ENCODE data around the gene PRSS56.

GRCh38 chr2:232493701-232494474 is 26.3 kb upstream of the PRSS56 start:
- TF ChIP-seq EP300 (IDR thresholded peaks at IDR 0.05; ENCODE audit: borderline replicate concordance) (no peak), REST (IDR thresholded peaks at IDR 0.05; ENCODE audit: low read depth) (no peak), ZBTB7A (IDR thresholded peaks at IDR 0.05; ENCODE audit: low read depth) (no peak), TCF12 (IDR thresholded peaks at IDR 0.05; ENCODE audit: low read depth) (no peak), TEAD4 (IDR thresholded peaks at IDR 0.05) (no peak), TAF1 (IDR thresholded peaks at IDR 0.05; ENCODE audit: low read depth) (no peak), FOXM1 (IDR thresholded peaks at IDR 0.05; ENCODE audit: borderline replicate concordance, low read depth) (no peak), YY1 (IDR thresholded peaks at IDR 0.05; ENCODE audit: low read depth) (no peak), CEBPB (IDR thresholded peaks at IDR 0.05) (no peak), NFIC (IDR thresholded peaks at IDR 0.05) (no peak), EGR1 (IDR thresholded peaks at IDR 0.05) (no peak)
- TF ChIP-seq, protein P1, sequence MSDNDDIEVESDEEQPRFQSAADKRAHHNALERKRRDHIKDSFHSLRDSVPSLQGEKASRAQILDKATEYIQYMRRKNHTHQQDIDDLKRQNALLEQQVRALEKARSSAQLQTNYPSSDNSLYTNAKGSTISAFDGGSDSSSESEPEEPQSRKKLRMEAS (IDR thresholded peaks at IDR 0.05), result no peak
- TF ChIP-seq, protein P2, sequence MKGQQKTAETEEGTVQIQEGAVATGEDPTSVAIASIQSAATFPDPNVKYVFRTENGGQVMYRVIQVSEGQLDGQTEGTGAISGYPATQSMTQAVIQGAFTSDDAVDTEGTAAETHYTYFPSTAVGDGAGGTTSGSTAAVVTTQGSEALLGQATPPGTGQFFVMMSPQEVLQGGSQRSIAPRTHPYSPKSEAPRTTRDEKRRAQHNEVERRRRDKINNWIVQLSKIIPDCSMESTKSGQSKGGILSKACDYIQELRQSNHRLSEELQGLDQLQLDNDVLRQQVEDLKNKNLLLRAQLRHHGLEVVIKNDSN (IDR thresholded peaks at IDR 0.05), result no peak
